Measurements from ENCODE around the gene EXOSC7. TPM values are rescaled to one million over a fixed set of nuclear protein-coding genes. Genes with fewer than 3 reads are reported as not detected.
"Not testable (repeated sequence)": the region's sequence is repeated elsewhere in the genome, so short reads cannot be mapped to it uniquely, and the experiment has no call there.

Gene EXOSC7
- total RNA-seq, 1 experiment from 2014 or later = 53.7 TPM

GRCh38 chr3:45053805-45054195, 77.8 kb downstream of the EXOSC7 start:
- DNase-seq (ENCODE audit: low read depth) = not testable (repeated sequence)

GRCh38 chr3:45054196-45054857, 78.3 kb downstream of the EXOSC7 start:
- DNase-seq (ENCODE audit: low read depth) = peak; percentile 83

- peak; percentile 78 for DNase-seq (ENCODE audit: low read depth)
These were observed 79.0 kb downstream of the EXOSC7 start for GRCh38 chr3:45055032-45055410.

DNA sequence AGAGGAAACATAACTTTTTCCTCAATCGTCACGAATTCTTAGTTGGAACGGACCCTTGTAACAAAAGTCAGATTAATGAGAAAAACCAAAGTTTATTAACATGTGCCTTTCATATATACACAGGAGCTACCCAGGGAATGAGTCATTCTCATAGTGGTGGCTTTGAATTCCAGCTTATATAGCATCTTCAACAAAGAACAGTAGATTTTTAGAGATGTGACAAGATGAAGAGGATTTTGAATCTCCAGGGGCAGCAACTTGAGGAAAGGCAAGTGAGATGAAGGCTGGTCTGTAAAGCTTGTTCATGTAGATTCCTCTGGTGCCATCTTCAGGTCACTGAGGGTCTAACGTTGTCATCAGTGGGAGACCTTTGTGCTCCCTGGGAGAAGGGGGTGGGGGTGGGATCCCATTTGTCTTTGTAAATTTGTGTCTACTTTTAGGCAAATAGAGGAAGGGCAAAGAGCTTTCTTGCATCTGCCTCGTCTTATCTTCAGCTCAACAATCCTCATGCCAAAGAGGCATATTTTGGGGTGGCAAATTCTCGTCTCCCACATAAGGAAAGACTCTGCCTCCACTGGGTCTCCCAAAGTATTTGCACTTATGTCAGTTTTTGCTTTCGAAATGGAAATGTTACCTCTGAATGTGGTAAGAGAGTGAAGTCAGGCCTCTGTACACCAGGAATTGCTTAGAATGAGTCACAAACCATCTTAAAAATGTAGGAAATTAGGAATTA, 79.5 kb downstream of the EXOSC7 start:
- peak; percentile 85 for DNase-seq (ENCODE audit: low read depth)

DNA sequence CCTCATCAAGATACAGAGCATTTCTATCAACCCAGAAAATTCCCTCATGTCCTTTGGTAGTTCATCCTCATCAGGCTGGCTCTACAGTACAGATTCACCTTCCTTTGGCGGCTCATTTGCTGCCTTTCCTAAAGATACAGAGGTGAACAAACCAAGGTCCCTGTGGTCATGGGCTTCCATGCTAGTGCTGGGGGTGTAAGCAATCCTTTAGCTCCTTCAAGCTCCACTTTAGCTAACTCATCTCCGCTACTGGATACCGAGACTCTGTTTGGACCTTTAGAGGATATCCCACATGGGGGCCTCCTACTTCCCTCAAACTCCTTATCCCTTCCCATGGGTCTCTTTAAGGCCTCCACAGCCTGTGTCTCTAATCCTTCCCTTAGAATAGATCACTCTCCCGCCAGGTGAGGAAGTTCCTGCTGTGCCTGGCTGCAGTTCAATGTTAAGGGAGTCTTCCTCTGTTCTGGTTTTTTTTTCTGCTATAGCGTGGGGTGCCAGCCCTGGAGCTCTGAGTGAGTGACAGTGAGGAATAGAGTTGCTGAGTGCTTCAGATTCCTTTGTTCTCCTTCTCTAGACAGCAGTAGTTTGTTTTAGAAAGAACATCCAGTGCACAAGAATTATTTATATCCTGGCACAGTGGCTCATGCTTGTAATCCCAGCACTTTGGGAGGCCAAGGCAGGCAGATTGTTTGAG, 80.7 kb downstream of the EXOSC7 start:
- peak; percentile 31 for DNase-seq (ENCODE audit: low read depth)

DNA sequence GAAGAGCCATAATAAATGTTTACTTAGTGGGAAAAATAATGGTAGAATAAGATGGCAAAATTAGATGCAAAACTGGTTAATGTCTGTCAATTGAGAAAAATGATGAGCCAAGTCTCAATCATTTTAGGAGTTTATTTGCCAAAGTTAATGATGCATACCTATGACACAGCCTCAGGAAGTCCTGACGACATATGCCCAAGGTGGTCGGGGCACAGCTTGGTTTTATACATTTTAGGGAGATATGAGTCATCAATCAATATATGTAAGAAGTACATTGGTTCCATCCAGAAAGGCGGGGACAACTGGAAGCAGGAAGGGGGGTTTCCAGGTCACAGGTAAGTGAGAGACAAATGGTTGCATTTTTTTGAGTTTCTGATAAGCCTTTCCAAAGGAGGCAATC, 81.5 kb downstream of the EXOSC7 start:
- DNase-seq (ENCODE audit: low read depth) = no peak

- DNase-seq (ENCODE audit: low read depth) = no peak
These were observed 83.1 kb downstream of the EXOSC7 start for GRCh38 chr3:45059132-45059531.

GRCh38 chr3:45060165-45060892, 84.3 kb downstream of the EXOSC7 start:
- peak; percentile 39 for DNase-seq (ENCODE audit: low read depth)

Other genes with a start within 250 kb of the EXOSC7 start
- gene ZNF501, start 246.6 kb upstream of the EXOSC7 start, total RNA-seq (2014; rRNA removed) = 0.45 and 1.3 TPM in 2 replicates
- gene KIAA1143, start 214.6 kb upstream of the EXOSC7 start, total RNA-seq (2014; rRNA removed) = 28.5 and 30.1 TPM in 2 replicates
- gene KIF15, start 214.4 kb upstream of the EXOSC7 start, total RNA-seq (2014; rRNA removed) = 21.5 and 25.9 TPM in 2 replicates
- gene TMEM42, start 114.3 kb upstream of the EXOSC7 start, total RNA-seq (2014; rRNA removed) = 21.6 and 22.3 TPM in 2 replicates
- gene TGM4, start 101.6 kb upstream of the EXOSC7 start, total RNA-seq (2014; rRNA removed) = 0.06 and 0.13 TPM in 2 replicates
- gene ZDHHC3, start 70 bp upstream of the EXOSC7 start, total RNA-seq (2014; rRNA removed) = 50.1 and 61.3 TPM in 2 replicates
- 0.38 and 0.40 TPM in 2 replicates for gene CLEC3B, start 50.1 kb downstream of the EXOSC7 start, total RNA-seq (2014; rRNA removed)
- 19.6 and 23.0 TPM in 2 replicates for gene CDCP1, start 170.1 kb downstream of the EXOSC7 start, total RNA-seq (2014; rRNA removed)